A549 (cell line): ENCODE measurements around the gene ZFYVE28. TPM values are rescaled to one million over a fixed set of nuclear protein-coding genes. Genes with fewer than 3 reads are reported as not detected.

Experiments used
- ATAC-seq, 2 experiments: fragments of 200-7000 bp in 1 of 2; fragments of >200 bp in 1 of 2; cut with Nextera tagmentation in 1 of 2; cut with Tn5 transposase in 1 of 2; 3 replicates each; pipeline versions ENCODE4 v1.8.0 to v1.9.1; 2018 to 2020; ENCODE audit warnings: mild to moderate bottlenecking in 1 of 2, moderate library complexity in 1 of 2
- CTCF ChIA-PET: fragments of 300-600 bp; sonication (Branson Sonifier 250); formaldehyde crosslinking; extraction: SDS; loops from one replicate; lab custom pipeline; 2021; ENCODE audit warnings: antibody characterized with exemption, inconsistent platforms; lab: Yijun Ruan, JAX
- POLR2A ChIA-PET: fragments of 350-600 bp; formaldehyde crosslinking; extraction: SDS; loops from one replicate; lab custom pipeline; 2021; ENCODE audit warnings: antibody characterized with exemption, inconsistent platforms; lab: Yijun Ruan, JAX
- DNase-seq, 2 experiments: peaks; one replicate each; pipeline versions ENCODE4 v3.0.0 to v3.0.0-alpha.2; 2011 to 2016; ENCODE audit warnings: low read depth in 1 of 2, low spot score in 1 of 2
- FAIRE-seq: peaks from 2 replicates; lab custom pipeline; 2011; peaks lifted over from hg19 to GRCh38; lab: Jason Lieb, UNC
- H3K27ac ChIP-seq, 2 experiments: fragments of >200 bp; sonication (Bioruptor Twin); formaldehyde crosslinking; 3 replicates each; pipeline ENCODE4 v1.5.1; 2016 to 2017
- H3K4me1 ChIP-seq: fragments of >200 bp; sonication (Bioruptor Twin); formaldehyde crosslinking; 3 replicates; pipeline ENCODE4 v1.6.1; 2016
- H3K4me2 ChIP-seq: fragments of >200 bp; sonication (Bioruptor Twin); formaldehyde crosslinking; 3 replicates; pipeline ENCODE4 v1.6.1; 2016
- H3K4me3 ChIP-seq: fragments of >200 bp; sonication (Bioruptor Twin); formaldehyde crosslinking; 3 replicates; pipeline ENCODE4 v1.5.1; 2016
- H3K9me3 ChIP-seq: fragments of >200 bp; sonication (Bioruptor Twin); formaldehyde crosslinking; 3 replicates; pipeline ENCODE4 v1.6.1; 2016
- BCL3 ChIP-seq: fragments of >200 bp; sonication (Bioruptor Twin); formaldehyde crosslinking; IDR thresholded peaks from 3 replicates; pipeline ENCODE4 v1.6.1; 2016
- CBX8 ChIP-seq: fragments of 200-600 bp; sonication (generic); IDR thresholded peaks from 2 replicates; pipeline ENCODE4 v1.6.1; 2016
- CEBPB ChIP-seq, 2 experiments: fragments of >200 bp in 1 of 2; sonication (Bioruptor Twin) in 1 of 2; formaldehyde crosslinking in 1 of 2; IDR thresholded peaks; 2 replicates each; pipeline ENCODE4 v1.6.1; 2012 to 2016
- CHD2 ChIP-seq: fragments of 150-350 bp; IDR thresholded peaks from 2 replicates; pipeline ENCODE4 v1.6.1; 2014; ENCODE audit warnings: low read length; ENCODE audit not compliant: partially characterized antibody
- CTCF ChIP-seq: fragments of >200 bp; sonication (Bioruptor Twin); formaldehyde crosslinking; IDR thresholded peaks from 3 replicates; pipeline ENCODE4 v1.5.1; 2016
- EP300 ChIP-seq, 2 experiments: fragments of >200 bp; sonication (Bioruptor Twin); formaldehyde crosslinking; IDR thresholded peaks; 2 replicates in 1 of 2; 3 replicates in 1 of 2; pipeline ENCODE4 v1.6.1; 2016 to 2017
- HES2 ChIP-seq: fragments of >200 bp; sonication (Bioruptor Twin); formaldehyde crosslinking; IDR thresholded peaks from 2 replicates; pipeline ENCODE4 v1.6.1; 2016
- RAD21 ChIP-seq, 2 experiments: fragments of >200 bp in 1 of 2; sonication (Bioruptor Twin) in 1 of 2; formaldehyde crosslinking in 1 of 2; IDR thresholded peaks in 1 of 2; conservative IDR thresholded peaks in 1 of 2; 2 replicates in 1 of 2; 3 replicates in 1 of 2; pipeline ENCODE4 v1.6.1; 2012 to 2018; ENCODE audit warnings: inconsistent platforms in 1 of 2
- RARB ChIP-seq: fragments of 250-450 bp; sonication (Bioruptor Pico); IDR thresholded peaks from 2 replicates; pipeline ENCODE4 v1.8.0; 2021; ENCODE audit warnings: mild to moderate bottlenecking, moderate library complexity
- RCOR1 ChIP-seq: fragments of 150-350 bp; IDR thresholded peaks from 2 replicates; pipeline ENCODE4 v1.6.1; 2014; ENCODE audit warnings: antibody characterized with exemption, low read length, low read depth
- REST ChIP-seq: fragments of 200-600 bp; sonication (generic); IDR thresholded peaks from 2 replicates; pipeline ENCODE4 v1.6.1; 2016; ENCODE audit warnings: antibody characterized with exemption, mild to moderate bottlenecking, moderate library complexity
- RFX5 ChIP-seq: fragments of 450-650 bp; IDR thresholded peaks from 2 replicates; pipeline ENCODE4 v1.7.1; 2014; ENCODE audit warnings: antibody characterized with exemption, mild to moderate bottlenecking, moderate library complexity
- SMC3 ChIP-seq: fragments of >200 bp; sonication (Bioruptor Twin); formaldehyde crosslinking; IDR thresholded peaks from 3 replicates; pipeline ENCODE4 v1.6.1; 2018; ENCODE audit warnings: inconsistent platforms
- ZFP36 ChIP-seq: fragments of 450-650 bp; IDR thresholded peaks from 2 replicates; pipeline ENCODE4 v1.6.1; 2014; ENCODE audit warnings: borderline replicate concordance; ENCODE audit not compliant: partially characterized antibody
- WGBS: methylation state at CpG from one replicate; pipeline ENCODE4 v1.1.6; 2017; ENCODE audit errors: missing lambda C conversion rate; 5-methylcytosine and 5-hydroxymethylcytosine counted together
- polyA plus RNA-seq, 4 experiments: library from polyadenylated mRNA; depleted of rRNA in 3 of 4; stranded (reverse); fragments of >200 nt; fragmentation: RNase III in 1 of 4; extraction: RNeasy Plus Mini Kit Qiagen cat#74134 plus additional on column Dnase treatment in 1 of 4; gene quantifications; 2 replicates in 3 of 4; 3 replicates in 1 of 4; pipeline ENCODE4 v1.2.3, GENCODE V29; 2011 to 2017
- TF ChIP-seq, protein P1 (sequence below): fragments of 250-450 bp; sonication (Bioruptor Pico); IDR thresholded peaks from 2 replicates; pipeline ENCODE4 v1.5.0; 2020; ENCODE audit warnings: low read depth, mild to moderate bottlenecking, moderate library complexity
- TF ChIP-seq, protein P2 (sequence below): fragments of 150-350 bp; IDR thresholded peaks from 2 replicates; pipeline ENCODE4 v1.6.1; 2014; ENCODE audit warnings: low read depth, mild to moderate bottlenecking, low read length

ZFYVE28 gene
- polyA plus RNA-seq, 2 of the 4 experiments (the other 2 are of a cell fraction), result 2.1 to 2.3 TPM

DNA sequence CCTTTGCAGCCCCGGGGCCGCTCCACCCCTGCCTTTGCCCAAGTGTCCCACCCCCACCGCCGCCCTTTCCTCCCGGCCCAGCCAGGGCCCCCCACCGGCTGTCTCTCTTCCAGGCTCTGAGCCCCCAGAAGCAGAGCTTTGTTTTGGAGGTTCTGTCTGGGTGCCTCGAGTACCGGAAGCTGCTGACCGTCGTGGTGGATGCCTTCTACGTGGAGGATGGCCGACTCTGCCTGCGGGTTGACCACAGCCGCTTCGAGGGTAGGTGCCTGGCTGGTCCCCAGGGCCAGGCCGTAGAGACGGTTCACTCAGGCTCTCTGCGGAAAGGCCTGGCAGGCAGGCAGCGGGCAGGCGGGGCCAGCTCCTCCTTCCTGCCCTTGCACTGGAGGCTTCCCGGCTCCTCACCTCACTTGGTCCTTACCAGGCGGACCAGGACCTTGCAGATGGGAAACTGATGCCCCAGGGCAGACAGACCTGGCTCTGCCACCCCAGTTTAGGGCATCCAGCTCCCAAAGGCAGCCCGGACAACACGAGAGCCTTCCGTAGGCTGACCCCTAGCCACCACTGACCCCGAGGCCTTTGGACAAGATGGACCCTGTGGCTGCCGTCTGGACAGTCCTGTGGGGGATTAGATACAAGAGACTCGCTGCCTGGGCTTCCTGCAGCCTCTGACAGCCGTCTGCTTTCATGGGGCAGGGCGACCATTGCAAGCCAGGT, 18.5 kb upstream of the ZFYVE28 start:
- 85% methylated on average over 7 of the region's 30 CpGs for WGBS
- FAIRE-seq (no peak), DNase-seq (no peak), ATAC-seq (0 out of 6 replicates have a peak, but pooled peaks of 1 of the 2 experiments have one; percentile 8)
- CTCF ChIA-PET, result interaction anchor here (0.9 to 2.1 kb wide), 7 partner anchors 9 to 448 kb away, joined by 3 to 7 read pairs (median 4); no protein-coding TSS in a partner anchor
- no peak overlapping the region for H3K4me3 ChIP-seq
- POLR2A ChIA-PET, result interaction anchor here (0.8 kb wide), 1 partner anchor 24 kb away, joined by 3 read pairs; no protein-coding TSS in a partner anchor
- TF ChIP-seq EP300 (IDR thresholded peaks at IDR 0.05) (no peak), RCOR1 (no peak), HES2 (no peak), ZFP36 (no peak), REST (no peak), RFX5 (no peak), CEBPB (IDR thresholded peaks at IDR 0.05) (no peak), RARB (CRISPR knock-in tag) (no peak)
- TF ChIP-seq, protein P1, sequence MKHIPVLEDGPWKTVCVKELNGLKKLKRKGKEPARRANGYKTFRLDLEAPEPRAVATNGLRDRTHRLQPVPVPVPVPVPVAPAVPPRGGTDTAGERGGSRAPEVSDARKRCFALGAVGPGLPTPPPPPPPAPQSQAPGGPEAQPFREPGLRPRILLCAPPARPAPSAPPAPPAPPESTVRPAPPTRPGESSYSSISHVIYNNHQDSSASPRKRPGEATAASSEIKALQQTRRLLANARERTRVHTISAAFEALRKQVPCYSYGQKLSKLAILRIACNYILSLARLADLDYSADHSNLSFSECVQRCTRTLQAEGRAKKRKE (CRISPR knock-in tag), result no peak
- H3K27ac ChIP-seq, result no peak overlapping the region
- H3K4me2 ChIP-seq, result no peak overlapping the region
- 0 out of 3 replicates have a peak, but pooled peaks cover 1% of the 10 kb centered on the region for H3K4me1 ChIP-seq
- H3K9me3 ChIP-seq, result no peaks in the 10 kb centered on the region

- no peaks in the 10 kb centered on the region for H3K9me3 ChIP-seq
- WGBS, result 34% methylated on average over 10 of the region's 10 CpGs
- H3K27ac ChIP-seq, result no peak overlapping the region
- TF ChIP-seq RAD21 (conservative IDR thresholded peaks at IDR 0.05 in 1 of 2, IDR thresholded peaks at IDR 0.05 in 1 of 2), result peak; percentile 32 to 55; a peak in 4 of 5 replicates
- TF ChIP-seq SMC3, result 0 out of 3 replicates have a peak, but pooled peaks have one; percentile 22
- no peak for TF ChIP-seq BCL3
- no peak for TF ChIP-seq CHD2
- peak; percentile 19; the same call in 1 of the 3 replicates for TF ChIP-seq CTCF
- TF ChIP-seq, protein P2, sequence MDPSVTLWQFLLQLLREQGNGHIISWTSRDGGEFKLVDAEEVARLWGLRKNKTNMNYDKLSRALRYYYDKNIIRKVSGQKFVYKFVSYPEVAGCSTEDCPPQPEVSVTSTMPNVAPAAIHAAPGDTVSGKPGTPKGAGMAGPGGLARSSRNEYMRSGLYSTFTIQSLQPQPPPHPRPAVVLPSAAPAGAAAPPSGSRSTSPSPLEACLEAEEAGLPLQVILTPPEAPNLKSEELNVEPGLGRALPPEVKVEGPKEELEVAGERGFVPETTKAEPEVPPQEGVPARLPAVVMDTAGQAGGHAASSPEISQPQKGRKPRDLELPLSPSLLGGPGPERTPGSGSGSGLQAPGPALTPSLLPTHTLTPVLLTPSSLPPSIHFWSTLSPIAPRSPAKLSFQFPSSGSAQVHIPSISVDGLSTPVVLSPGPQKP, result no peak
- TF ChIP-seq CBX8, result no peak
- no peak for TF ChIP-seq REST
- no peak overlapping the region for H3K4me2 ChIP-seq
- no peak for FAIRE-seq
- H3K4me1 ChIP-seq, result no peaks in the 10 kb centered on the region
- peak in 1 of 2 experiments; percentile 49 for DNase-seq
- H3K4me3 ChIP-seq, result no peak overlapping the region
- peak; percentile 84 to 88; a peak in 5 of 6 replicates for ATAC-seq
- CTCF ChIA-PET, result interaction anchor here (0.9 to 2.1 kb wide), 7 partner anchors 9 to 447 kb away, joined by 3 to 7 read pairs (median 4); no protein-coding TSS in a partner anchor
- POLR2A ChIA-PET, result interaction anchor here (0.8 kb wide), 1 partner anchor 23 kb away, joined by 3 read pairs; no protein-coding TSS in a partner anchor
Measured at GRCh38 chr4:2436301-2436700, 17.9 kb upstream of the ZFYVE28 start.
